GM18505 (cell line): ENCODE measurements around the gene CPSF4.
"Not testable (repeated sequence)": the region's sequence is repeated elsewhere in the genome, so short reads cannot be mapped to it uniquely, and the experiment has no call there.

Experiments used
- ATAC-seq: cut with Tn5 transposase; IDR thresholded peaks from one replicate; pipeline ENCODE4 v1.9.1; 2021; ENCODE audit not compliant: unreplicated experiment
- POLR2A ChIP-seq: IDR thresholded peaks from 4 replicates; pipeline ENCODE4 v1.6.1; 2011; ENCODE audit warnings: borderline replicate concordance; ENCODE audit not compliant: insufficient read depth, insufficient read length; ENCODE audit errors: extremely low read depth

CPSF4 gene

GRCh38 chr7:99398891-99399445 is 39.8 kb upstream of the CPSF4 start:
- ATAC-seq = no peak
- no peak for TF ChIP-seq POLR2A

- ATAC-seq = no peak
- TF ChIP-seq POLR2A = no peak
Observed at GRCh38 chr7:99399597-99399996, 39.1 kb upstream of the CPSF4 start.

GRCh38 chr7:99402854-99403253 is 35.9 kb upstream of the CPSF4 start:
- TF ChIP-seq POLR2A = no peak
- no peak for ATAC-seq

GRCh38 chr7:99403764-99404163 is 35.0 kb upstream of the CPSF4 start:
- TF ChIP-seq POLR2A = no peak
- ATAC-seq = no peak

GRCh38 chr7:99404235-99404976 is 34.3 kb upstream of the CPSF4 start:
- no peak for TF ChIP-seq POLR2A
- ATAC-seq = no peak

- ATAC-seq = no peak
- TF ChIP-seq POLR2A = no peak
Observed at GRCh38 chr7:99404977-99405320, 33.8 kb upstream of the CPSF4 start.

GRCh38 chr7:99406557-99406956 is 32.2 kb upstream of the CPSF4 start:
- no peak for TF ChIP-seq POLR2A
- ATAC-seq = no peak

- peak; percentile 6 for ATAC-seq
- TF ChIP-seq POLR2A = no peak
Observed at GRCh38 chr7:99407872-99408378, 30.8 kb upstream of the CPSF4 start.

GRCh38 chr7:99408379-99409191 is 30.2 kb upstream of the CPSF4 start, which contains the start of the genes BUD31 and PDAP1:
Gene BUD31, plus strand, starts transcription at chr7:99408969. Its CDS starts 2,124 bp downstream, at chr7:99411093.
Gene PDAP1, minus strand, starts transcription at chr7:99408597. Its CDS starts 49 bp downstream, at chr7:99408548.
- ATAC-seq = peak; percentile 73
- TF ChIP-seq POLR2A = peak; percentile 95

GRCh38 chr7:99409192-99409572 is 29.6 kb upstream of the CPSF4 start:
- peak; percentile 4 for ATAC-seq
- TF ChIP-seq POLR2A = no peak

GRCh38 chr7:99409806-99410205 is 28.9 kb upstream of the CPSF4 start:
- ATAC-seq = no peak
- TF ChIP-seq POLR2A = no peak

- ATAC-seq = no peak
- no peak for TF ChIP-seq POLR2A
Observed at GRCh38 chr7:99410635-99411034, 28.1 kb upstream of the CPSF4 start.

GRCh38 chr7:99415513-99416127 is 23.1 kb upstream of the CPSF4 start:
- ATAC-seq = not testable (repeated sequence)
